ENCODE results near the gene DMBT1. TPM values are rescaled to one million over a fixed set of nuclear protein-coding genes. Genes with fewer than 3 reads are reported as not detected.

DMBT1 gene
- total and polyA plus RNA-seq, 8 donors, result 0.23 to 24.4 (median 1.6) TPM

DNA sequence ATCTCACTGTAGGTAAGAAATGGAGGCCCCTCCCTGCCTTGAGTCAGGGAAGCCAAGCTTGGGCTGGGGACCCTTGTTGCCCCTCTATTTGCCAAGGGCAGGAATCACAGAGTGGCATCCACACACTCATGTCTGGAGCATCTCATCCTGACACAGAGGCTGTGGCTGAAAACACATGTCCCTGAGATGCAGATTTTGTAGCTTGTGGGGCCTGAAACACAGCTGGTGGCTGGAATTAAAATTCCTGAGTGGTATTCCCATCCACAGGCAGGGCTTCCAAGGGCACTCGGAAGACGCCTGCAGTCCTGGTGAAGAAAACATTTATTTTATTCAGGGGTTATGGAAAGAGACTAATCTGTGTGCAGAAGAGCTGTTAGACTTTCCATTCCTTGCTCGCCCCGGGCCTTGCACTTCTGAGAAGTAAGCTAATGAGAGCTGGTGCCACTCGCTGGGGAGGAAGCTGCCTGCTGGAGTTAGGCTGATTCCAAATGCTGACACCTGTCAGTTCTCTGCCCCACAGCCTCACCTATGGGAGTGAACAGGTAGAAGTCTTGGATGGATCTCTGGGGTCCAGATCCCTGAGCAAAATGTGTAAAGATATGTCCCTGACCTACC lies 103.1 kb downstream of the DMBT1 start:
- ATAC-seq (no peak), DNase-seq (no peak), FAIRE-seq (no peak)
- no peak overlapping the region for H3K27ac ChIP-seq
- intact Hi-C loops (cut with DNase I), result no loop called here
- WGBS, 2 donors, result 87 to 92% methylated on average over 5 of the region's 5 CpGs
- no peaks in the 10 kb centered on the region for H3K27me3 ChIP-seq
- no peak overlapping the region for H3K4me3 ChIP-seq
- peaks cover 0 to 2% (median 0%) of the 10 kb centered on the region in 3 donors for H3K4me1 ChIP-seq
- H3K9me3 ChIP-seq, result no peaks in the 10 kb centered on the region
- TF ChIP-seq, protein P1, sequence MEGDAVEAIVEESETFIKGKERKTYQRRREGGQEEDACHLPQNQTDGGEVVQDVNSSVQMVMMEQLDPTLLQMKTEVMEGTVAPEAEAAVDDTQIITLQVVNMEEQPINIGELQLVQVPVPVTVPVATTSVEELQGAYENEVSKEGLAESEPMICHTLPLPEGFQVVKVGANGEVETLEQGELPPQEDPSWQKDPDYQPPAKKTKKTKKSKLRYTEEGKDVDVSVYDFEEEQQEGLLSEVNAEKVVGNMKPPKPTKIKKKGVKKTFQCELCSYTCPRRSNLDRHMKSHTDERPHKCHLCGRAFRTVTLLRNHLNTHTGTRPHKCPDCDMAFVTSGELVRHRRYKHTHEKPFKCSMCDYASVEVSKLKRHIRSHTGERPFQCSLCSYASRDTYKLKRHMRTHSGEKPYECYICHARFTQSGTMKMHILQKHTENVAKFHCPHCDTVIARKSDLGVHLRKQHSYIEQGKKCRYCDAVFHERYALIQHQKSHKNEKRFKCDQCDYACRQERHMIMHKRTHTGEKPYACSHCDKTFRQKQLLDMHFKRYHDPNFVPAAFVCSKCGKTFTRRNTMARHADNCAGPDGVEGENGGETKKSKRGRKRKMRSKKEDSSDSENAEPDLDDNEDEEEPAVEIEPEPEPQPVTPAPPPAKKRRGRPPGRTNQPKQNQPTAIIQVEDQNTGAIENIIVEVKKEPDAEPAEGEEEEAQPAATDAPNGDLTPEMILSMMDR (IDR thresholded peaks at IDR 0.05), result no peak
- no peaks in the 10 kb centered on the region for H3K36me3 ChIP-seq

DNA sequence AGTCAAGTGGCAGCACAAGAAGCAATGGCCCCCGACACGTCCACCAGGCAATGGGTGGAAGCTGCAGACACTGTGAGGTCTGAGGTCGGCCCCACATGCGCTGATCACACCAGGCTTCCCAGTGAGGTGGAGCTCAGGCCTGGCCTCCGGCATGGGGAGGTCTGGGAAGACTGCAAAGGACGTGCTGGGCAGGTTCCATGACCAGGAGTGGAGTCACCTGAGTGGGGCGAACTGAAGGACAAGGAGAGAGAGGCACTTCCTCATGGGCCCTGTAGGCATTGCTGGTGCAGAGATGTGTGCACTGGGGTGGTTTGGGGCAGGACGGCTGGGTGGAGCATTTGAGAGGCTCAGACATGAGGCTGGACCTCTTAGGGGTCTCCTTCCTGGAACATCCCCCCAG lies 103.9 kb downstream of the DMBT1 start:
- Histone ChIP-seq H3K27me3 (no peaks in the 10 kb centered on the region), H3K4me3 (no peak overlapping the region), H3K4me1 (no peaks in the 10 kb centered on the region), H3K9me3 (no peaks in the 10 kb centered on the region), H3K27ac (no peak overlapping the region), H3K36me3 (no peaks in the 10 kb centered on the region)
- FAIRE-seq (no peak), DNase-seq (no peak), ATAC-seq (no peak)
- intact Hi-C loops (cut with DNase I), result no loop called here
- 82 to 83% methylated on average over 8 of the region's 8 CpGs for WGBS, 2 donors
- TF ChIP-seq, protein P1 (IDR thresholded peaks at IDR 0.05), result no peak

DNA sequence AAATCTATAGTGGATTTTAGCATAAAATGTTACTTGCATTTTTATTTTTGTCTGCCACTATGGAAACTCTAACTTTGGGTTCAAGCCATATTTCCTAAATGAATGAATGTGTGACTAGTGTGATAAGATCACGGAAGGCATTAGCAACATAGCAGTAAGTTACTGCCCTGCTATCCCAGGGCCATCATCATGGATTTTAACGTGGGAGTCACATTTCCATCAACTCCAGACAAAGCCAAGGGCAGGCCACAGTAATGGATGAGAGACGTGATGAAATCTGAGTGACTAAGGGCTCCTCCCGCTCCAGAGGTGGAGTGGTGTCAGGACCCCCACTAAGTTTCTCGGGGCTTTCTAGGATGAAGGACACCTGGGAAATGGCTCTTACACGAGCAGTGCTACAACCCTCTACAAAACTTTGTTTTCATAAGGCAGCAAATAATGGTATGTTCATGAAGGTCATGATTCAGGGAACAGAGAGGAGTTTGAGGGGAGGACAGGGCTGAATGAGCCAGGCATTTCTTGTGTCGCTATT lies 104.8 kb downstream of the DMBT1 start:
- no peaks in the 10 kb centered on the region for H3K36me3 ChIP-seq
- no peaks in the 10 kb centered on the region for H3K27me3 ChIP-seq
- TF ChIP-seq, protein P1 (IDR thresholded peaks at IDR 0.05), result no peak
- no peaks in the 10 kb centered on the region for H3K4me1 ChIP-seq
- WGBS, 2 donors, result 78 to 82% methylated on average over 7 of the region's 7 CpGs
- intact Hi-C loops (cut with DNase I), result no loop called here
- no peak overlapping the region for H3K27ac ChIP-seq
- no peak for ATAC-seq
- no peaks in the 10 kb centered on the region for H3K9me3 ChIP-seq
- no peak overlapping the region for H3K4me3 ChIP-seq
- DNase-seq, result no peak
- FAIRE-seq, result no peak

DNA sequence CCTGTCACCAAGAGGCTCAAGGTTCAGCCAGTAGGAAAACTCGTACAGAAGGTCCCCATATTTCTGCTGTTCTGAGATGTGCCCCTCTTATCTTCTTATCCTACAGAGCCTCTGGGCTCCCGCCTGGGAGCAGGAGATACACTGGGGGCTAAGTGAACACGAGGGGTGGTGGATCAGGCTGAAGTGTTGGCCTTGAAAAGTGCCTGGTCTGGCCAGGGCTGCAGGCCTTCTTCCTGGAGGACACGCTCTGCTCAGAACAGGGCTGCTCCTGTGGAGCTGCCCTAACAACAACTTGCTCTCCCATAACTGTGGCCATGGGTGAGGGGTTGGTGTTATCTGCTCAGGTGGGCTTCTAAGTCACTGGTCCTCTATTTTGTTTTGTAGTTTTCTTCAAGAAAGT lies 105.4 kb downstream of the DMBT1 start:
- Histone ChIP-seq H3K4me1 (no peaks in the 10 kb centered on the region), H3K9me3 (no peaks in the 10 kb centered on the region), H3K36me3 (no peaks in the 10 kb centered on the region), H3K27me3 (no peaks in the 10 kb centered on the region), H3K27ac (no peak overlapping the region), H3K4me3 (no peak overlapping the region)
- no peak for DNase-seq
- WGBS, 2 donors, result 68 to 70% methylated on average over 4 of the region's 4 CpGs
- intact Hi-C loops (cut with DNase I), result no loop called here
- TF ChIP-seq, protein P1 (IDR thresholded peaks at IDR 0.05), result no peak
- ATAC-seq, result no peak
- no peak for FAIRE-seq

DNA sequence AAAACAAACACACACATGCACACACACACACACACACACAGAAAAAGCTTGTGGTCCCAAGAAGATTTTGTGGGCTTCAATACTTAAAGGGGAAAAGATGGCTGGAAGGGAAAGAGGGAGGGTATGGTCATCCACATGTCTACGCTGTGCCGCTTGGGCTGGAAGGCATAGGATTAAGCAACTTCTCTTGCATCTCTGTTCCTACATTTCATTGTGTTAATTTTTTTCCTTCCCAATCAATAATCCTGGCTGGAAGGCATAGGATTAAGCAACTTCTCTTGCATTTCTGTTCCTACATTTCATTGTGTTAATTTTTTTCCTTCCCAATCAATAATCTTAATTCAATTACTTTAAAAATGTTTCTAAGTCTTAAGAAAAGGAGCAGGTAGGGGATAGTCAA lies 108.5 kb downstream of the DMBT1 start:
- 84 to 85% methylated on average over 2 of the region's 2 CpGs for WGBS, 2 donors
- DNase-seq (no peak), ATAC-seq (peak in 2 of 4 donors; percentile 26 to 44), FAIRE-seq (no peak)
- Histone ChIP-seq H3K4me1 (no peaks in the 10 kb centered on the region), H3K4me3 (no peak overlapping the region), H3K36me3 (no peaks in the 10 kb centered on the region), H3K27ac (no peak overlapping the region), H3K9me3 (no peaks in the 10 kb centered on the region), H3K27me3 (no peaks in the 10 kb centered on the region)
- intact Hi-C loops (cut with DNase I), result no loop called here
- TF ChIP-seq, protein P1 (IDR thresholded peaks at IDR 0.05), result no peak
